ENCODE results near the gene SLC49A3.
"Not testable (repeated sequence)": the region's sequence is repeated elsewhere in the genome, so short reads cannot be mapped to it uniquely, and the experiment has no call there.

Gene SLC49A3

GRCh38 chr4:703336-704197 lies 14.6 kb upstream of the SLC49A3 start:
- no peak for DNase-seq (ENCODE audit: low read depth in 2 of 2)

GRCh38 chr4:702618-703048 lies 13.7 kb upstream of the SLC49A3 start:
- DNase-seq (ENCODE audit: low read depth in 2 of 2) = no peak

- DNase-seq (ENCODE audit: low read depth in 2 of 2) = no peak
Observed at GRCh38 chr4:700587-701264, 11.8 kb upstream of the SLC49A3 start.

- DNase-seq (ENCODE audit: low read depth in 2 of 2) = no peak
Observed at GRCh38 chr4:699816-700580, 11.0 kb upstream of the SLC49A3 start.

GRCh38 chr4:694341-694940 lies 5.5 kb upstream of the SLC49A3 start:
- not testable (repeated sequence) for DNase-seq (ENCODE audit: low read depth in 2 of 2)

- no peak for DNase-seq (ENCODE audit: low read depth in 2 of 2)
Observed at GRCh38 chr4:692771-693554, 4.0 kb upstream of the SLC49A3 start.

GRCh38 chr4:689723-690122 lies 772 bp upstream of the SLC49A3 start:
- no peak for DNase-seq (ENCODE audit: low read depth in 2 of 2)

- no peak for DNase-seq (ENCODE audit: low read depth in 2 of 2)
Observed at GRCh38 chr4:687971-688853, 739 bp downstream of the SLC49A3 start.

- no peak for DNase-seq (ENCODE audit: low read depth in 2 of 2)
Observed at GRCh38 chr4:687048-687970, 1.6 kb downstream of the SLC49A3 start.

GRCh38 chr4:686413-687040 lies 2.4 kb downstream of the SLC49A3 start:
- no peak for DNase-seq (ENCODE audit: low read depth in 2 of 2)

- no peak for DNase-seq (ENCODE audit: low read depth in 2 of 2)
Observed at GRCh38 chr4:685679-686412, 3.1 kb downstream of the SLC49A3 start.

- no peak for DNase-seq (ENCODE audit: low read depth in 2 of 2)
Observed at GRCh38 chr4:684623-685327, 4.2 kb downstream of the SLC49A3 start.

GRCh38 chr4:683982-684622 lies 4.8 kb downstream of the SLC49A3 start:
- DNase-seq (ENCODE audit: low read depth in 2 of 2) = no peak

- DNase-seq (ENCODE audit: low read depth in 2 of 2) = no peak
Observed at GRCh38 chr4:683247-683897, 5.6 kb downstream of the SLC49A3 start.

- no peak for DNase-seq (ENCODE audit: low read depth in 2 of 2)
Observed at GRCh38 chr4:682490-683172, 6.3 kb downstream of the SLC49A3 start.

Data from stimulated activated CD4-positive, alpha-beta T cell treated with anti-CD3 and anti-CD28 coated beads, Interleukin-15, amount 100 ng/mL, for 48 hours (primary cell).